ENCODE results near the gene CPA1. TPM values are rescaled to one million over a fixed set of nuclear protein-coding genes. Genes with fewer than 3 reads are reported as not detected.
"Not testable (repeated sequence)": the region's sequence is repeated elsewhere in the genome, so short reads cannot be mapped to it uniquely, and the experiment has no call there.

The CPA1 gene
- total and polyA plus RNA-seq, 8 donors = 1.7 to 17.3 (median 5.5) TPM; not detected in 5

GRCh38 chr7:130369110-130369711 is 11.1 kb upstream of the CPA1 start:
- Histone ChIP-seq H3K4me1 (peaks cover 15 to 50% (median 39%) of the 10 kb centered on the region in 4 donors), H3K4me3 (no peak overlapping the region), H3K27ac (peak overlapping the region in 2 of 5 donors; percentile 23 to 28), H3K27me3 (no peaks in the 10 kb centered on the region), H3K36me3 (no peaks in the 10 kb centered on the region), H3K9me3 (no peaks in the 10 kb centered on the region)
- DNase-seq = peak in 1 of 2 donors; percentile 52
- intact Hi-C loops (cut with DNase I; ENCODE audit: low total_unique reads) = no loop called here
- 36 to 53% (median 42%) methylated on average over 10 of the region's 10 CpGs for WGBS, 5 donors
- TF ChIP-seq POLR2AphosphoS5 (IDR thresholded peaks at IDR 0.05) = peak in 1 of 3 donors; percentile 2
- no peak for TF ChIP-seq POLR2A (IDR thresholded peaks at IDR 0.05)

DNA sequence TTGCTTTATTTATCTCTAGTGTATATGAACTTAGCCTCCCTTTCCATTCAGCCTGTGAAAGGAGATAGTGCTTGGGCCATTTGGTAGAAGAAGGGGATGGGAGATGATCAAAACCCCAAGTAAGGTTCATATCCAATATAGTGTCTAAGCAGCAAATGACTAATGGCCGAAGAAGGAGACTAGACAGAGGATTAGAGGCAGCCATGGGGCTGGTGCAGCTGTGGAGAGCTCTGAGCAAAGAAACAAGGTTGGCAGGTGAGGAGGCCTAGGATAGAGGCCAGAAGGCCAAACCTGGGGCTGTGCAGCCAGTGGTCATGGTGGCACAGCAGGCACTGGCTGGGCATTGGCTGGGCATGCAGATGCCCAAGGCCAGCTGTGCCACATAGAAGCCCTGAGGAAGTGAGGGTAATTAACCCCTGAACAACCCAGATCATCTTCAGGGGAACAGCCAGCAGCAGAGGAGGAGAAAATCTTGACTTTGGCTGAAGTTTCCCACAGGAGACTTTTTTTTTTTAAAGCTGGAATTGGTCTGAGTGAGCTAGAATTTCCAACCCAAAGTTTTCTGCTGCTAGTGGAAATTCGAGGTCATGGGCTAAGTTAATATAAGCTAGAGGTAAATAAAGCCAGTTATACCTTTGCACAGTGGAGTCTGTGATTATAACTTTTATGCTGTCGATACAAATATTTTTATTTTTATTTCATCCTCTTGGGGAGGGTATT is 10.3 kb upstream of the CPA1 start:
- DNase-seq = no peak
- Histone ChIP-seq H3K4me3 (no peak overlapping the region), H3K27me3 (no peaks in the 10 kb centered on the region), H3K27ac (peak overlapping the region in 2 of 5 donors; percentile 23 to 28), H3K4me1 (peaks cover 15 to 54% (median 41%) of the 10 kb centered on the region in 4 donors), H3K36me3 (no peaks in the 10 kb centered on the region), H3K9me3 (no peaks in the 10 kb centered on the region)
- 34 to 65% (median 40%) methylated on average over 3 of the region's 3 CpGs for WGBS, 5 donors
- intact Hi-C loops (cut with DNase I; ENCODE audit: low total_unique reads) = no loop called here
- no peak for TF ChIP-seq POLR2AphosphoS5 (IDR thresholded peaks at IDR 0.05)

DNA sequence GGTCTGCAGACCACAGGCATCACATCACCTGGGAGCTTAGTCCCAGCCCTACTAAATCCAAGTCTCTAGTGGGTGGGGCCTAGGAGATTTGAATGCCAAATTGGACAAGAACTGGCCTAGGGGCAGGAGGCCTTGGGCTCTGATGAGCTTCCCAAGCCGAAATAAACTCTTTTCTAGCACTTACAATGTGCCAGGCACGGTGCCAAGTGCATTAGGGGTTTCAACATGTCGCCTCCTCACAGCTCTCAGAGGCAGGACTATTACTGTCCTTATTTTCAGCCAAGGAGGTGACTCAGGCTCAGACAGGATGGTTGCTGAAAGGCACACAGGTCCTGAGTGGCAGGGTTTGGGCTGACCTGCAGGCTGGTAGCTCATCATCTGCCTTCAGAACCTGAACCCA is 9.2 kb upstream of the CPA1 start:
- Histone ChIP-seq H3K27ac (peak overlapping the region in 2 of 5 donors; percentile 29 to 89), H3K4me3 (no peak overlapping the region), H3K36me3 (no peaks in the 10 kb centered on the region), H3K9me3 (peaks cover 0 to 4% (median under 1%) of the 10 kb centered on the region in 4 donors), H3K27me3 (no peaks in the 10 kb centered on the region), H3K4me1 (peaks cover 15 to 54% (median 39%) of the 10 kb centered on the region in 4 donors)
- intact Hi-C loops (cut with DNase I; ENCODE audit: low total_unique reads) = no loop called here
- WGBS, 5 donors = 66 to 79% (median 76%) methylated on average over 3 of the region's 3 CpGs
- TF ChIP-seq POLR2A (IDR thresholded peaks at IDR 0.05) (no peak), EP300 (IDR thresholded peaks at IDR 0.05) (no peak), POLR2AphosphoS5 (IDR thresholded peaks at IDR 0.05) (peak in 1 of 3 donors; percentile 22)
- TF ChIP-seq, protein P1, sequence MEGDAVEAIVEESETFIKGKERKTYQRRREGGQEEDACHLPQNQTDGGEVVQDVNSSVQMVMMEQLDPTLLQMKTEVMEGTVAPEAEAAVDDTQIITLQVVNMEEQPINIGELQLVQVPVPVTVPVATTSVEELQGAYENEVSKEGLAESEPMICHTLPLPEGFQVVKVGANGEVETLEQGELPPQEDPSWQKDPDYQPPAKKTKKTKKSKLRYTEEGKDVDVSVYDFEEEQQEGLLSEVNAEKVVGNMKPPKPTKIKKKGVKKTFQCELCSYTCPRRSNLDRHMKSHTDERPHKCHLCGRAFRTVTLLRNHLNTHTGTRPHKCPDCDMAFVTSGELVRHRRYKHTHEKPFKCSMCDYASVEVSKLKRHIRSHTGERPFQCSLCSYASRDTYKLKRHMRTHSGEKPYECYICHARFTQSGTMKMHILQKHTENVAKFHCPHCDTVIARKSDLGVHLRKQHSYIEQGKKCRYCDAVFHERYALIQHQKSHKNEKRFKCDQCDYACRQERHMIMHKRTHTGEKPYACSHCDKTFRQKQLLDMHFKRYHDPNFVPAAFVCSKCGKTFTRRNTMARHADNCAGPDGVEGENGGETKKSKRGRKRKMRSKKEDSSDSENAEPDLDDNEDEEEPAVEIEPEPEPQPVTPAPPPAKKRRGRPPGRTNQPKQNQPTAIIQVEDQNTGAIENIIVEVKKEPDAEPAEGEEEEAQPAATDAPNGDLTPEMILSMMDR (IDR thresholded peaks at IDR 0.05) = no peak
- peak in 1 of 2 donors; percentile 35 for DNase-seq

GRCh38 chr7:130372402-130373165 is 7.7 kb upstream of the CPA1 start:
- no peaks in the 10 kb centered on the region for H3K27me3 ChIP-seq
- intact Hi-C loops (cut with DNase I; ENCODE audit: low total_unique reads) = no loop called here
- H3K4me1 ChIP-seq = peaks cover 15 to 54% (median 39%) of the 10 kb centered on the region in 4 donors
- H3K9me3 ChIP-seq = peaks cover 0 to 10% (median 4%) of the 10 kb centered on the region in 4 donors
- H3K36me3 ChIP-seq = no peaks in the 10 kb centered on the region
- no peak for DNase-seq
- TF ChIP-seq, protein P1 (IDR thresholded peaks at IDR 0.05) = no peak
- TF ChIP-seq POLR2AphosphoS5 (IDR thresholded peaks at IDR 0.05) (no peak), POLR2A (IDR thresholded peaks at IDR 0.05) (no peak), EP300 (IDR thresholded peaks at IDR 0.05) (no peak)
- H3K27ac ChIP-seq = peak overlapping the region in 4 of 5 donors; percentile 76 to 89 (median 87)
- H3K4me3 ChIP-seq = no peak overlapping the region
- WGBS, 5 donors = 78 to 89% (median 85%) methylated on average over 11 of the region's 11 CpGs

GRCh38 chr7:130374507-130374906 is 5.8 kb upstream of the CPA1 start:
- Histone ChIP-seq H3K4me1 (peaks cover 15 to 51% (median 30%) of the 10 kb centered on the region in 4 donors), H3K36me3 (no peaks in the 10 kb centered on the region), H3K9me3 (peaks cover 0 to 10% (median 4%) of the 10 kb centered on the region in 4 donors), H3K27me3 (no peaks in the 10 kb centered on the region), H3K27ac (peak overlapping the region; percentile 25 to 89 (median 87)), H3K4me3 (no peak overlapping the region)
- intact Hi-C loops (cut with DNase I; ENCODE audit: low total_unique reads) = no loop called here
- no peak for DNase-seq
- no peak for TF ChIP-seq POLR2A (IDR thresholded peaks at IDR 0.05)
- no peak for TF ChIP-seq POLR2AphosphoS5 (IDR thresholded peaks at IDR 0.05)
- no peak for TF ChIP-seq EP300 (IDR thresholded peaks at IDR 0.05)
- TF ChIP-seq, protein P1 (IDR thresholded peaks at IDR 0.05) = no peak
- 93 to 97% (median 96%) methylated on average over 6 of the region's 6 CpGs for WGBS, 5 donors

- H3K27ac ChIP-seq; H3K36me3 ChIP-seq; H3K27me3 ChIP-seq; intact Hi-C loops (cut with DNase I; ENCODE audit: low total_unique reads); DNase-seq; H3K4me3 ChIP-seq: not testable (repeated sequence)
- 17 to 97% (median 52%) methylated on average over 1 of the region's 1 CpG for WGBS, 5 donors
- Histone ChIP-seq H3K9me3 (peaks cover 0 to 10% (median 4%) of the 10 kb centered on the region in 4 donors), H3K4me1 (peaks cover 24 to 46% (median 29%) of the 10 kb centered on the region in 4 donors)
These were observed 3.8 kb upstream of the CPA1 start for GRCh38 chr7:130376461-130376860.

Measured in stomach (tissue), 9 donors.